Glutamatergic neuron (in vitro differentiated cells): ENCODE measurements around the gene REL. TPM values are rescaled to one million over a fixed set of nuclear protein-coding genes. Genes with fewer than 3 reads are reported as not detected.

ENCODE experiments used
- DNase-seq: peaks from one replicate; pipeline ENCODE4 v3.0.0; 2022
- H3K27ac Mint-ChIP-seq: one replicate; pipeline ENCODE4 v1.8.0; 2020; ENCODE audit warnings: mild to moderate bottlenecking, mixed read lengths, inconsistent platforms; ENCODE audit not compliant: unreplicated experiment
- H3K27me3 Mint-ChIP-seq: one replicate; pipeline ENCODE4 v1.8.0; 2020; ENCODE audit warnings: mild to moderate bottlenecking, moderate library complexity, mixed read lengths, inconsistent platforms; ENCODE audit not compliant: unreplicated experiment
- H3K36me3 Mint-ChIP-seq: one replicate; pipeline ENCODE4 v1.8.0; 2020; ENCODE audit warnings: mild to moderate bottlenecking, mixed read lengths, inconsistent platforms; ENCODE audit not compliant: unreplicated experiment
- H3K4me1 Mint-ChIP-seq: one replicate; pipeline ENCODE4 v1.8.0; 2020; ENCODE audit warnings: mild to moderate bottlenecking, low read depth, mixed read lengths, inconsistent platforms; ENCODE audit not compliant: unreplicated experiment
- H3K4me3 Mint-ChIP-seq: one replicate; pipeline ENCODE4 v1.8.0; 2020; ENCODE audit warnings: mild to moderate bottlenecking, mixed read lengths, inconsistent platforms; ENCODE audit not compliant: unreplicated experiment
- H3K9me3 Mint-ChIP-seq: one replicate; pipeline ENCODE4 v1.8.0; 2020; ENCODE audit warnings: mild to moderate bottlenecking, moderate library complexity, mixed read lengths, inconsistent platforms; ENCODE audit not compliant: unreplicated experiment
- total RNA-seq: library from RNA; stranded (reverse); fragmentation: NEBNext Ultra II Directional; extraction: Animal tissue kit (Norgen Biotek cat#: 25700); gene quantifications from one replicate; pipeline ENCODE4 v1.2.1, GENCODE V29; 2021; ENCODE audit not compliant: unreplicated experiment
- TF ChIP-seq, protein P1 (sequence below): fragments of 200-600 bp; sonication (generic); IDR thresholded peaks from one replicate; pipeline ENCODE4 v1.5.0; 2021; ENCODE audit not compliant: partially characterized antibody, unreplicated experiment

Gene REL
- total RNA-seq, 1 donor from 2014 or later: 2.1 TPM

GRCh38 chr2:60965499-60965785 lies 84.1 kb downstream of the REL start:
- TF ChIP-seq, protein P1, sequence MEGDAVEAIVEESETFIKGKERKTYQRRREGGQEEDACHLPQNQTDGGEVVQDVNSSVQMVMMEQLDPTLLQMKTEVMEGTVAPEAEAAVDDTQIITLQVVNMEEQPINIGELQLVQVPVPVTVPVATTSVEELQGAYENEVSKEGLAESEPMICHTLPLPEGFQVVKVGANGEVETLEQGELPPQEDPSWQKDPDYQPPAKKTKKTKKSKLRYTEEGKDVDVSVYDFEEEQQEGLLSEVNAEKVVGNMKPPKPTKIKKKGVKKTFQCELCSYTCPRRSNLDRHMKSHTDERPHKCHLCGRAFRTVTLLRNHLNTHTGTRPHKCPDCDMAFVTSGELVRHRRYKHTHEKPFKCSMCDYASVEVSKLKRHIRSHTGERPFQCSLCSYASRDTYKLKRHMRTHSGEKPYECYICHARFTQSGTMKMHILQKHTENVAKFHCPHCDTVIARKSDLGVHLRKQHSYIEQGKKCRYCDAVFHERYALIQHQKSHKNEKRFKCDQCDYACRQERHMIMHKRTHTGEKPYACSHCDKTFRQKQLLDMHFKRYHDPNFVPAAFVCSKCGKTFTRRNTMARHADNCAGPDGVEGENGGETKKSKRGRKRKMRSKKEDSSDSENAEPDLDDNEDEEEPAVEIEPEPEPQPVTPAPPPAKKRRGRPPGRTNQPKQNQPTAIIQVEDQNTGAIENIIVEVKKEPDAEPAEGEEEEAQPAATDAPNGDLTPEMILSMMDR: no peak
- Mint-ChIP-seq H3K4me1 (no peaks in the 10 kb centered on the region), H3K27ac (no peak overlapping the region), H3K4me3 (no peak overlapping the region), H3K36me3 (no peaks in the 10 kb centered on the region), H3K9me3 (no peaks in the 10 kb centered on the region), H3K27me3 (no peaks in the 10 kb centered on the region)
- DNase-seq: no peak

- no peaks in the 10 kb centered on the region for H3K36me3 Mint-ChIP-seq
- TF ChIP-seq, protein P1: no peak
- H3K4me3 Mint-ChIP-seq: no peak overlapping the region
- no peak for DNase-seq
- H3K9me3 Mint-ChIP-seq: no peaks in the 10 kb centered on the region
- H3K27ac Mint-ChIP-seq: no peak overlapping the region
- no peaks in the 10 kb centered on the region for H3K27me3 Mint-ChIP-seq
- no peaks in the 10 kb centered on the region for H3K4me1 Mint-ChIP-seq
Observed at GRCh38 chr2:60966507-60967405, 85.4 kb downstream of the REL start.

DNA sequence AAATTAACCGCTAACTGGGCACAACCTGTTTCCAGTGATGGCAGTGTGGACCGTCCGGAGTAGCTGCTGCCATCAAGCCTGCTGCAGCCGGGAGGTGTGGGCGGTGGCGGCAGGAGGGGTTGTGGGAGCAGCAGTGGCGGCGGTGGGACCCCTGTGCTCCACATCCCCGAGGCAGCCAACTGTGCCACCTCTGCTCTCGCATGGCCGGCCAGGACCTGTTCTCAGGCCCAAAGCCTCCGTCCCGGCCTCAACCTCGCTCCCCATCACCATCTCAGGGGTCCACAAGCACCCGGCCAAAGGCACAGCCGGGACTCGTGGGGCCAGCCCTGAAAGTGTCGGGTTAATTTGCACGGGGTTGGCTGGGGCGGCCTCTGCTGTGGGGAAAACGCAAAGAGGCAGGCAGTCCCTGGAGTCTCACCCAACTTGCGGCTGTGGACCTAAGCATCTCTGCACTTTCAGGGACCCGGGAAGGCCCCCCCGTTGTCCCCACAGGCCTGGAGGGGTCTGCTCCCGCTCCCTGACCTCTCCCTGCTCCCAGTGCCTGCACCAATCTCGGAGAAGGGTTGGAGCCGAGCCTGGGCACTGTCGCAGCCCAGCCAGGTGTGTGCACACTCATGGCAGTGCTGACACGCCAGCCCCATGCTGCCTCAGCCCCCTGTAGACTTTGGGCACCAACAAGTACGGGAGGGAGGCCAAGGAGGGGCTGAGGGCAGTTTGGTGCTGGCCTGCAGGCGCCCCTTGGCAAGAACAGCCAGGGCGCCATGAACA lies 91.7 kb downstream of the REL start:
- no peak overlapping the region for H3K4me3 Mint-ChIP-seq
- no peak overlapping the region for H3K27ac Mint-ChIP-seq
- TF ChIP-seq, protein P1: no peak
- no peaks in the 10 kb centered on the region for H3K4me1 Mint-ChIP-seq
- no peaks in the 10 kb centered on the region for H3K36me3 Mint-ChIP-seq
- no peaks in the 10 kb centered on the region for H3K9me3 Mint-ChIP-seq
- H3K27me3 Mint-ChIP-seq: peaks cover 2% of the 10 kb centered on the region
- no peak for DNase-seq

DNA sequence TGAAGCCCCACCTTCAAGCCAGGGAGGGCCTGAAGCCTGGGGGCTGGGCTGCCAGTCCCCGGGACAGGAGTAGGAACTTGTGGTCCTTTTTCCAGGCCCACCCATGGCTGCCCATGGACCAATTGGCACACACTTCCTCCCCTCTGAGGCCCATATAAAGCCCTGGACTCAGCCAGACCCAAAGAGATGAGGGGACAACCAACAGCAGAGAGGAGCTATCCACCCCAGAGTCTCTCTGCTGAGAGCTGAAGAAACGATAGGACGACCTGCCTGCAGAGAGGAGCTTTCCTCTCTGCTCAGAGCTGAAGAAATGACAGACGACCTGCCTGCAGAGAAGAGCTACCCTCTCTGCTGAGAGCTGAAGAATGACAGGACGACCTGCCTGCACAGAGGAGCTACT lies 92.3 kb downstream of the REL start:
- no peak for DNase-seq
- H3K27ac Mint-ChIP-seq: no peak overlapping the region
- TF ChIP-seq, protein P1: no peak
- H3K9me3 Mint-ChIP-seq: no peaks in the 10 kb centered on the region
- H3K27me3 Mint-ChIP-seq: peaks cover 2% of the 10 kb centered on the region
- no peak overlapping the region for H3K4me3 Mint-ChIP-seq
- no peaks in the 10 kb centered on the region for H3K4me1 Mint-ChIP-seq
- no peaks in the 10 kb centered on the region for H3K36me3 Mint-ChIP-seq

DNA sequence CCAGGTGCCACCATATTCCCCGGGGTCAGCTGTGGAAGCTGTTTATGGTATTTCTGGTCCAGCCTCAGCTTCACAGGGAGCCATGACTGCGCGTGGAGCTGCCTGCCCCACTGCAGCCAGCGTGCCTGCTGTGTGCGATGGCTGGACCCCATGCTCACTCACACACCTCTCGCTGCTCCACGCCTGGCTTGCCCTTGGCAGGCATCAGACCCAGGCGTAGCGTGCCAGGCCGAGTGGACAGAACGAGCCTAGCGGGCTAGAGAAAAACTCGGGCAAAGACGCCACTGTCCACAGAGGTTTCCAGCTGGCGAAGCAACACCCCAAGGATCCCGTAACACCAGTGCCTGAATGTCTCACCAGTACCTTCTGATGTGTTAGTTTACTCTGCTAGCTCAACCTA lies 93.3 kb downstream of the REL start:
- Mint-ChIP-seq H3K4me1 (no peaks in the 10 kb centered on the region), H3K36me3 (no peaks in the 10 kb centered on the region), H3K9me3 (no peaks in the 10 kb centered on the region), H3K4me3 (no peak overlapping the region), H3K27ac (no peak overlapping the region), H3K27me3 (peaks cover 2% of the 10 kb centered on the region)
- TF ChIP-seq, protein P1: no peak
- no peak for DNase-seq
